H1 (cell line): ENCODE data around the gene TMEM151A. TPM values are rescaled to one million over a fixed set of nuclear protein-coding genes. Genes with fewer than 3 reads are reported as not detected.

ENCODE experiments used
- CTCF ChIA-PET: fragments of 300-600 bp; sonication (Branson Sonifier 250); formaldehyde crosslinking; loops from one replicate; lab custom pipeline; 2021; ENCODE audit not compliant: partially characterized antibody; lab: Charles Lee
- POLR2A ChIA-PET: fragments of 300-600 bp; sonication (Branson Sonifier 250); formaldehyde crosslinking; loops from one replicate; lab custom pipeline; 2021; ENCODE audit warnings: inconsistent platforms; ENCODE audit not compliant: partially characterized antibody; lab: Charles Lee
- DNase-seq, 2 experiments: peaks; one replicate each; pipeline versions ENCODE4 v3.0.0 to v3.0.0-alpha.2; 2010 to 2022; ENCODE audit warnings: low spot score in 2 of 2, low read depth in 1 of 2, mixed read lengths in 1 of 2
- FAIRE-seq: peaks from 2 replicates; lab custom pipeline; 2011; peaks lifted over from hg19 to GRCh38; lab: Jason Lieb, UNC
- H2AFZ ChIP-seq: 2 replicates; pipeline ENCODE4 v1.8.1; 2012; ENCODE audit warnings: low read length, inconsistent platforms
- H2AK5ac ChIP-seq: 2 replicates; pipeline ENCODE4 v1.6.1; 2013; ENCODE audit warnings: low read depth, low read length
- H2BK120ac ChIP-seq: replicated peaks from 2 replicates; pipeline ENCODE3; 2013; ENCODE audit warnings: low read depth, low read length, inconsistent platforms
- H2BK12ac ChIP-seq: 2 replicates; pipeline ENCODE4 v1.6.1; 2013; ENCODE audit warnings: low read depth, low read length
- H2BK15ac ChIP-seq: 2 replicates; pipeline ENCODE4 v1.6.1; 2013; ENCODE audit warnings: low read length
- H2BK20ac ChIP-seq: 2 replicates; pipeline ENCODE4 v1.6.1; 2013; ENCODE audit warnings: low read length
- H2BK5ac ChIP-seq: 2 replicates; pipeline ENCODE4 v1.6.1; 2013; ENCODE audit warnings: low read depth, low read length
- H3K14ac ChIP-seq: 2 replicates; pipeline ENCODE4 v1.6.1; 2013; ENCODE audit warnings: inconsistent platforms; ENCODE audit not compliant: insufficient read length
- H3K18ac ChIP-seq: 2 replicates; pipeline ENCODE4 v1.6.1; 2013; ENCODE audit warnings: low read length; ENCODE audit errors: extremely low read depth
- H3K23ac ChIP-seq: 2 replicates; pipeline ENCODE4 v1.6.1; 2013; ENCODE audit warnings: inconsistent platforms; ENCODE audit not compliant: insufficient read length
- H3K23me2 ChIP-seq: 2 replicates; pipeline ENCODE4 v1.6.1; 2013; ENCODE audit warnings: low read depth, low read length
- H3K27ac ChIP-seq: 2 replicates; pipeline ENCODE4 v1.6.1; 2011; ENCODE audit warnings: low read depth, low read length, inconsistent platforms
- H3K27me3 ChIP-seq, 4 experiments: replicated peaks in 1 of 4; 1 replicate in 1 of 4; 2 replicates in 3 of 4; pipeline versions ENCODE4 v1.6.1 to v1.8.1; 2011 to 2013; ENCODE audit warnings: low read length in 3 of 4, mild to moderate bottlenecking in 3 of 4, inconsistent platforms in 2 of 4, mixed read lengths in 2 of 4, moderate library complexity in 1 of 4; ENCODE audit not compliant: control insufficient read depth in 3 of 4, insufficient read depth in 3 of 4; ENCODE audit errors: extremely low read depth in 1 of 4
- H3K36me3 ChIP-seq, 4 experiments: 2 replicates each; pipeline versions ENCODE4 v1.6.1 to v1.8.1; 2011 to 2013; ENCODE audit warnings: mild to moderate bottlenecking in 4 of 4, low read length in 3 of 4, moderate library complexity in 2 of 4, control low read depth in 1 of 4, inconsistent platforms in 1 of 4; ENCODE audit not compliant: insufficient read depth in 4 of 4, control insufficient read depth in 2 of 4
- H3K4ac ChIP-seq: replicated peaks from 2 replicates; pipeline ENCODE3; 2013; ENCODE audit warnings: low read length, low read depth, mixed read lengths, inconsistent platforms; ENCODE audit not compliant: insufficient read length
- H3K4me1 ChIP-seq, 4 experiments: replicated peaks in 1 of 4; 1 replicate in 1 of 4; 2 replicates in 3 of 4; pipeline versions ENCODE4 v1.6.1 to v1.8.1; 2011 to 2013; ENCODE audit warnings: low read length in 3 of 4, inconsistent platforms in 2 of 4, mixed read lengths in 1 of 4; ENCODE audit not compliant: insufficient read depth in 4 of 4, control insufficient read depth in 3 of 4
- H3K4me2 ChIP-seq, 2 experiments: 2 replicates each; pipeline versions ENCODE4 v1.6.1 to v1.8.1; 2011 to 2013; ENCODE audit warnings: low read depth in 2 of 2, low read length in 2 of 2, control low read depth in 1 of 2, inconsistent platforms in 1 of 2, mild to moderate bottlenecking in 1 of 2; ENCODE audit not compliant: insufficient read depth in 1 of 2
- H3K4me3 ChIP-seq, 4 experiments: fragments of 200-600, 300-600 bp in 1 of 4; sonication (generic), shearing (Covaris generic), sonication (Bioruptor Twin) in 1 of 4; 2 replicates each; pipeline versions ENCODE4 v1.5.1 to v1.8.1; 2011 to 2016; ENCODE audit warnings: low read length in 4 of 4, low read depth in 3 of 4, control low read depth in 2 of 4, inconsistent platforms in 2 of 4, mild to moderate bottlenecking in 2 of 4, mixed read lengths in 1 of 4, moderate library complexity in 1 of 4; ENCODE audit not compliant: insufficient read depth in 2 of 4; ENCODE audit errors: extremely low read depth in 1 of 4
- H3K56ac ChIP-seq: replicated peaks from 2 replicates; pipeline ENCODE3; 2013; ENCODE audit warnings: low read depth, mild to moderate bottlenecking, mixed read lengths, low read length, inconsistent platforms; ENCODE audit not compliant: insufficient read length
- H3K79me1 ChIP-seq: 2 replicates; pipeline ENCODE4 v1.6.1; 2013; ENCODE audit warnings: low read depth, low read length, control low read depth
- H3K79me2 ChIP-seq, 2 experiments: 2 replicates each; pipeline versions ENCODE4 v1.6.1 to v1.8.1; 2012 to 2013; ENCODE audit warnings: low read length in 2 of 2, mild to moderate bottlenecking in 2 of 2, inconsistent platforms in 1 of 2; ENCODE audit not compliant: insufficient read depth in 2 of 2, control insufficient read depth in 1 of 2
- H3K9ac ChIP-seq, 4 experiments: replicated peaks in 1 of 4; 1 replicate in 1 of 4; 2 replicates in 3 of 4; pipeline versions ENCODE4 v1.6.1 to v1.8.1; 2011 to 2013; ENCODE audit warnings: low read depth in 3 of 4, low read length in 3 of 4, control low read depth in 2 of 4, mild to moderate bottlenecking in 2 of 4, moderate library complexity in 2 of 4, inconsistent platforms in 1 of 4; ENCODE audit errors: extremely low read depth in 1 of 4
- H3K9me3 ChIP-seq, 2 experiments: 2 replicates each; pipeline versions ENCODE4 v1.6.1 to v1.8.1; 2012 to 2013; ENCODE audit warnings: mild to moderate bottlenecking in 2 of 2, moderate library complexity in 2 of 2, control low read depth in 1 of 2, inconsistent platforms in 1 of 2, low read depth in 1 of 2, low read length in 1 of 2, mixed read lengths in 1 of 2; ENCODE audit not compliant: insufficient read depth in 2 of 2
- H4K20me1 ChIP-seq, 2 experiments: replicated peaks in 1 of 2; 2 replicates each; pipeline versions ENCODE3 to v1.8.1; 2011 to 2013; ENCODE audit warnings: inconsistent platforms in 2 of 2, low read length in 2 of 2, mild to moderate bottlenecking in 1 of 2; ENCODE audit not compliant: insufficient read depth in 2 of 2, control insufficient read depth in 1 of 2
- H4K5ac ChIP-seq: 2 replicates; pipeline ENCODE4 v1.6.1; 2013; ENCODE audit warnings: low read length, low read depth, mixed read lengths, inconsistent platforms; ENCODE audit not compliant: insufficient read length
- H4K8ac ChIP-seq: 2 replicates; pipeline ENCODE4 v1.8.0; 2013; ENCODE audit warnings: mild to moderate bottlenecking, moderate library complexity, low read length, inconsistent platforms; ENCODE audit not compliant: insufficient read depth; ENCODE audit errors: extremely low read depth
- H4K91ac ChIP-seq: replicated peaks from 2 replicates; pipeline ENCODE3; 2013; ENCODE audit warnings: low read length, mixed read lengths, inconsistent platforms; ENCODE audit not compliant: insufficient read length
- BACH1 ChIP-seq: IDR thresholded peaks from 2 replicates; pipeline ENCODE4 v1.6.1; 2012; ENCODE audit warnings: low read length, improper control_type of control experiment
- FOSL1 ChIP-seq: IDR thresholded peaks from 2 replicates; pipeline ENCODE4 v1.6.1; 2011; ENCODE audit warnings: mild to moderate bottlenecking, low read depth, low read length, moderate library complexity; ENCODE audit not compliant: insufficient read depth
- SIN3A ChIP-seq, 2 experiments: IDR thresholded peaks in 1 of 2; conservative IDR thresholded peaks in 1 of 2; 2 replicates each; pipeline ENCODE4 v1.6.1; 2011 to 2012; ENCODE audit warnings: low read length in 2 of 2, improper control_type of control experiment in 1 of 2, low read depth in 1 of 2, mild to moderate bottlenecking in 1 of 2
- WGBS, 2 experiments: shearing (Covaris generic) in 1 of 2; methylation state at CpG; one replicate each; pipeline versions ENCODE4 v1.1.6 to v1.1.7; 2013 to 2015; ENCODE audit warnings: low lambda C conversion rate in 2 of 2, mixed read lengths in 2 of 2, inconsistent platforms in 1 of 2, low coverage in 1 of 2, missing lambda C conversion rate in 1 of 2; ENCODE audit not compliant: insufficient replicate concordance in 2 of 2, insufficient coverage in 1 of 2, insufficient read length in 1 of 2; ENCODE audit errors: extremely low coverage in 1 of 2, missing lambda C conversion rate in 1 of 2; 5-methylcytosine and 5-hydroxymethylcytosine counted together
- polyA plus RNA-seq, 7 experiments: library from polyadenylated mRNA; depleted of rRNA in 3 of 7; stranded (reverse) in 5 of 7; unstranded in 2 of 7; fragments of >200 nt in 5 of 7; fragments of 200-250 nt in 2 of 7; gene quantifications; 1 replicate in 5 of 7; 2 replicates in 1 of 7; 4 replicates in 1 of 7; pipeline versions ENCODE4 v1.2.1 to v1.2.3, GENCODE V29; 2011 to 2013; ENCODE audit warnings: missing spikeins in 2 of 7, mixed read lengths in 2 of 7
- total RNA-seq: library from RNA; stranded (reverse); fragmentation: NEBNext Ultra II Directional; extraction: Animal tissue kit (Norgen Biotek cat#: 25700); gene quantifications from 2 replicates; pipeline ENCODE4 v1.2.1, GENCODE V29; 2021

TMEM151A gene
- total and polyA plus RNA-seq, 2 of the 8 experiments (the other 6 are each of a cell fraction or from before 2014, with no cell fraction given): 3.2 TPM

- WGBS, 2 experiments: 89% methylated on average over 7 of the region's 7 CpGs; no CpG with 5 or more reads in 1 of the 2 experiments
- Histone ChIP-seq H3K56ac (no peak overlapping the region), H3K79me2 (no peaks in the 10 kb centered on the region), H3K4ac (no peak overlapping the region), H2BK120ac (no peak overlapping the region), H3K9me3 (no peaks in the 10 kb centered on the region), H4K20me1 (peaks cover 0 to 4% of the 10 kb centered on the region in 2 experiments), H3K18ac (no peak overlapping the region), H2BK5ac (no peak overlapping the region), H3K23ac (no peak overlapping the region), H3K27ac (no peak overlapping the region), H2AFZ (no peak overlapping the region), H3K23me2 (peaks cover 2% of the 10 kb centered on the region), H3K79me1 (no peaks in the 10 kb centered on the region), H3K4me3 (no peak overlapping the region), H3K9ac (no peak overlapping the region), H3K4me2 (no peak overlapping the region), H3K36me3 (no peaks in the 10 kb centered on the region), H4K5ac (no peak overlapping the region), H2AK5ac (no peak overlapping the region), H4K91ac (no peak overlapping the region), H3K27me3 (peaks cover 0 to 3% (median 0%) of the 10 kb centered on the region in 4 experiments; a peak in 1 of 7 replicates), H3K14ac (no peak overlapping the region), H2BK12ac (no peak overlapping the region), H4K8ac (no peak overlapping the region), H3K4me1 (peaks cover 0 to 3% (median 1%) of the 10 kb centered on the region in 4 experiments; a peak in 4 of 7 replicates), H2BK20ac (no peak overlapping the region), H2BK15ac (no peak overlapping the region)
- no peak for FAIRE-seq
- TF ChIP-seq BACH1: no peak
- no peak for TF ChIP-seq SIN3A (conservative IDR thresholded peaks at IDR 0.05 in 1 of 2, IDR thresholded peaks at IDR 0.05 in 1 of 2; ENCODE audit: low read depth in 1 of 2, low read length in 2 of 2)
- TF ChIP-seq FOSL1: no peak
- ChIA-PET CTCF (interaction anchor here (1.0 to 2.3 kb wide), 6 partner anchors 10 to 84 kb away, joined by 3 to 16 read pairs (median 6); partner anchors contain the start of gene RIN1), POLR2A (interaction anchor here (0.8 to 2.1 kb wide), 7 partner anchors 8 to 36 kb away, joined by 3 to 7 read pairs (median 3); partner anchors contain the start of gene RAB1B)
- DNase-seq: no peak
These were observed 39.9 kb upstream of the TMEM151A start for GRCh38 chr11:66251809-66252208.
